Islet precursor cell (in vitro differentiated cells): Measurements from ENCODE around the gene OLR1.
"Not testable (repeated sequence)": the region's sequence is repeated elsewhere in the genome, so short reads cannot be mapped to it uniquely, and the experiment has no call there.

ENCODE experiments used
- DNase-seq: peaks from one replicate; pipeline ENCODE4 v3.0.0-alpha.2; 2018

The OLR1 gene

GRCh38 chr12:10190558-10191388 is 18.8 kb upstream of the OLR1 start:
- DNase-seq, result peak; percentile 92

- peak; percentile 85 for DNase-seq
Measured at GRCh38 chr12:10189653-10190052, 17.7 kb upstream of the OLR1 start.

GRCh38 chr12:10186958-10187357 is 15.0 kb upstream of the OLR1 start:
- DNase-seq, result not testable (repeated sequence)

- no peak for DNase-seq
Measured at GRCh38 chr12:10186299-10186698, 14.4 kb upstream of the OLR1 start.

- DNase-seq, result no peak
Measured at GRCh38 chr12:10184261-10184843, 12.4 kb upstream of the OLR1 start.

- no peak for DNase-seq
Measured at GRCh38 chr12:10182354-10183049, 10.6 kb upstream of the OLR1 start.

GRCh38 chr12:10179776-10180181 is 7.8 kb upstream of the OLR1 start:
- DNase-seq, result no peak

GRCh38 chr12:10178821-10179220 is 6.9 kb upstream of the OLR1 start, which contains the start of gene TMEM52B:
Gene TMEM52B, plus strand, starts transcription at chr12:10179032. Its CDS starts 543 bp downstream, at chr12:10179575.
- no peak for DNase-seq

- no peak for DNase-seq
Measured at GRCh38 chr12:10175846-10176636, 4.1 kb upstream of the OLR1 start.

- DNase-seq, result no peak
Measured at GRCh38 chr12:10174986-10175614, 3.2 kb upstream of the OLR1 start.

- no peak for DNase-seq
Measured at GRCh38 chr12:10170216-10170615, 1.7 kb downstream of the OLR1 start.

GRCh38 chr12:10169104-10169503 is 2.8 kb downstream of the OLR1 start:
- no peak for DNase-seq

- DNase-seq, result no peak
Measured at GRCh38 chr12:10167599-10167998, 4.3 kb downstream of the OLR1 start.

- no peak for DNase-seq
Measured at GRCh38 chr12:10165421-10165820, 6.5 kb downstream of the OLR1 start.

- no peak for DNase-seq
Measured at GRCh38 chr12:10163084-10163483, 8.8 kb downstream of the OLR1 start.

GRCh38 chr12:10160617-10161385 is 11.1 kb downstream of the OLR1 start:
- no peak for DNase-seq

- no peak for DNase-seq
Measured at GRCh38 chr12:10159280-10159679, 12.7 kb downstream of the OLR1 start.

- no peak for DNase-seq
Measured at GRCh38 chr12:10158406-10158805, 13.5 kb downstream of the OLR1 start.

- DNase-seq, result no peak
Measured at GRCh38 chr12:10155966-10156365, 16.0 kb downstream of the OLR1 start.

GRCh38 chr12:10154145-10154496 is 17.8 kb downstream of the OLR1 start:
- DNase-seq, result no peak

- DNase-seq, result peak; percentile 92
Measured at GRCh38 chr12:10153271-10154144, 18.4 kb downstream of the OLR1 start.
